Hepatocyte (in vitro differentiated cells): ENCODE results near the gene FBXO5.

ENCODE experiments used
- CTCF ChIP-seq: fragments of 200-600 bp; sonication (generic); IDR thresholded peaks from 2 replicates; pipeline ENCODE4 v1.5.1; 2016; ENCODE audit warnings: antibody characterized with exemption, mild to moderate bottlenecking; ENCODE audit not compliant: poor library complexity
- EZH2 ChIP-seq: fragments of 200-600 bp; sonication (generic); IDR thresholded peaks from 2 replicates; pipeline ENCODE4 v1.6.1; 2016; ENCODE audit warnings: antibody characterized with exemption, mild to moderate bottlenecking, borderline replicate concordance

- TF ChIP-seq CTCF (no peak), EZH2 (no peak)
Observed at GRCh38 chr6:152982904-152983636, at the start of gene FBXO5.
